NCI-H345 treated with DMSO at 0.1 percent for 48 hours (cell line): ENCODE data around the gene OR8I2.
"Not testable (repeated sequence)": the region's sequence is repeated elsewhere in the genome, so short reads cannot be mapped to it uniquely, and the experiment has no call there.

Experiments used
- DNase-seq: peaks from one replicate; lab custom pipeline; 2025; ENCODE audit not compliant: unreplicated experiment; lab: John Stamatoyannopoulos, UW

Gene OR8I2

GRCh38 chr11:56093008-56093407 lies at the start of gene OR8I2:
Gene OR8I2 (plus strand): TSS chr11:56093308. CDS start chr11:56093308, 0 bp downstream.
- no peak for DNase-seq

DNA sequence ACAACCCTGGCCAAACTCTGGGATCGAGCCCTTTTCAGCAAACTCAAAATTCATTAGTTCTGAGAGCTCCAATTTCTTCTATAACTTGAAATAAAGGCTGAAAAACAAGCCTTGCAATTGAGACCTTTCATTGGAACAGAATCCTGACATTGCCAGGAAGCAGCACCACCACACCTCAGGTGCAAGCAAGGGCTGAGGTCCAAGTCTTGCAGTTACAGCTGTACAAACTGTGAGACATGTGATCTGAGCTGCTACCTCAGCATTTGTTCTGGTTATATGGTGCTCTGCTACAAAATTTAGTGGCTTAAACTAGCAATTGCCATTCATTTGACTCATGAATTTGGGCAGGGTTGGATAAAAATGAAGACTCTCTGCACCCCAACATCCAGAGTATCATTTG lies 47.6 kb upstream of the OR8I2 start:
- no peak for DNase-seq

GRCh38 chr11:56048480-56048879 lies 44.6 kb upstream of the OR8I2 start:
- DNase-seq = no peak

DNA sequence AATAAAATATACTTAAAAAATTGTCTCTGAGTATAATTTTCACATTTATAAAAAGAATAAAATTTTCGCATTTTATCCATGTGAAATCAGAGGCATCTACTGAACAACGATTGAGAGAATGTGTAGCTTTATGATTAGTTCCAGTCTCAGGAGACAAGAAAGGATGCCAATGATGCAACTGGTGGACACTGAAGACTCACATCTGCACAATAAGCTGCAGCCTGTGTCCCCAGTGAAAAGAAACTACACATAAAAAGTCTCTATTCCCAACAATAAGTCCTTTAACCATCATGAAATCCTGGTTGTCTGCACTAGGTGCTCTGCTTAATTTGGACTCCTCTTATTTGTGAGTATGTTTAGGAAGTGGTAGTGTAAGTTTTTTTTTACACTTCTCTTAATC lies 43.6 kb upstream of the OR8I2 start:
- no peak for DNase-seq

DNA sequence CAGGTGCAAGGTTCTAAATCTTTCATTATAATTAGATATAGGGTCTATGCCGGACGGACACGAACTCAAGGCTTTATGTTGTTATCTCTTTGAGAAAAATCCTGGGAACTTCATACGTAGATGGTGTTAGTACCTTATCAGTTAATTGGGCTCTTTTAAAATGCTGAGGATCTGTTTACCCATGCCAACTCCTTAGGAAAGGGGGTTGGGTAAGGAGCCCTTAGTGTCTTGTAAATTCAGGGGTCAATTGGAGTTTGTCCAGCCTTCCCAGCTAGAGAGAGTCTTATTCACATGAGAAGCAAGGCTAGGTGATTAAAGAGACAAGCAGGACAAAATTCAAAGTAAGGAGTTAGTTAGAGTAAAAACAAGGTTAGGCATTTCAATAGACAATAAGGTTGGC lies 36.7 kb upstream of the OR8I2 start:
- not testable (repeated sequence) for DNase-seq

GRCh38 chr11:56057661-56058237 lies 35.4 kb upstream of the OR8I2 start:
- DNase-seq = not testable (repeated sequence)

DNA sequence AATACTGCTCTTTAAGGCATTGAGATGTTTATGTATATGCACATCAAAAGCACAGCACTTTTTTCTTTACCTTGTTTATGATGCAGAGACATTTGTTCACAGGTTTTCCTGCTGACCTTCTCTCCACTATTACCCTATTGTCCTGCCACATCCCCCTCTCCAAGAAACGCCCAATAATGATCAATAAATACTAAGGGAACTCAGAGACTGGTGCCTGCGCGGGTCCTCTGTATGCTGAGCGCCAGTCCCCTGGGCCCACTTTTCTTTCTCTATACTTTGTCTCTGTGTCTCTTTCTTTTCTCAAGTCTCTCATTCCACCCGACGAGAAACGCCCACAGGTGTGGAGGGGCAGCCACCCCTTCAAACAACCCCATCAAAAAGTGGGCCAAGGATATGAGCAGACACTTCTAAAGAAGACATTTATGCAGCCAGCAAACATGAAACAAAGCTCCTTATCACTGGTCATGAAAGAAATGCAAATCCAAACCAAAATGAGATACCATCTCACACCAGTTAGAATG lies 34.8 kb upstream of the OR8I2 start:
- not testable (repeated sequence) for DNase-seq

- no peak for DNase-seq
These were observed 26.1 kb upstream of the OR8I2 start for GRCh38 chr11:56066980-56067379.

DNA sequence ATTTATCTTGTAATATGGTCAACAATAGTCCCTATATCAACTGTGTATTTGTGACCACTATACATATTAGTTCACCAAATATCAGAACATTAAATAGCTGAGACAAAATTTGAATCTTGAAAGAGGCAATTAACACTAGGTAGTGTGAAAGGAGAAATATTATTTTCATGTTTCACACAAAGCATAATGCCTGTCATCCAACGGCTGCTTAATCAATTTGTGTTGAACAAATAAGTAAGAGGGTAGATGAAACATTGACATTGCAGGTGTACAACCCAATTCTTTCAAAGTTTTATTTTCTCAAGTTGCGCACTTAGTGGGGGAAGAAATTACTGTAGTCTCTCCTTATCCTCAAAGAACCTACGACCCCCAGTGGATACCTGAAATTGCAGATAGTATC lies 3.4 kb upstream of the OR8I2 start:
- no peak for DNase-seq

- no peak for DNase-seq
These were observed 10.2 kb downstream of the OR8I2 start, which contains the start of gene OR8H2 for GRCh38 chr11:56103210-56103737. Gene OR8H2 (plus strand): TSS chr11:56103687. CDS start chr11:56105043, 1,356 bp downstream.

GRCh38 chr11:56122073-56122472 lies 29.0 kb downstream of the OR8I2 start, which contains the start of gene OR8H3:
Gene OR8H3 (plus strand): TSS chr11:56122373. CDS start chr11:56122373, 0 bp downstream.
- DNase-seq = no peak

DNA sequence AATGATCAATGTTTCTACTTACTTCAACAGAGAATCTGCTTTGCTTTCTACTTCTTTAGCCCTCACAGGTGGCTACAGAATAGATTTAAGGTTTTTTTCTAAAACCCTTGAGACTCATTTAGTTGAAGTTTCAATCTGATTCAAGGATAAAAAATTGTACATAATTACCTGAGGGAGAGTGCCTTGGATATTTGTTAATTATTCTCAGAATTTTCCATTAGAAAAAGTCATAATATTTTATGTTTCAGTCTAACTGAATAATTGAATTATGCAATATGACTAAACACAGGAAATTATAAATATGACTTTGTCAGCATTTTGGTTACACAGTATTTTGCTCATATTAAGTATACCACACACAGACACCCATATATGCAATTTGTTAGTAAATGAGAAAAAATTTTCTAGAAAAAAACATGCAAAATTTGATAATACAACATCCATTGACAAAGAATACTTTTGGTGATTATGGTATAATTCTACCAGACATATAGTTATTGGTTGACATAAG lies 47.1 kb downstream of the OR8I2 start, which contains the start of gene OR8J3:
Gene OR8J3, minus strand, starts transcription at position 51 of the 511 bp plus-strand sequence. CDS start 2,483 bp downstream, outside the sequence.
- no peak for DNase-seq

DNA sequence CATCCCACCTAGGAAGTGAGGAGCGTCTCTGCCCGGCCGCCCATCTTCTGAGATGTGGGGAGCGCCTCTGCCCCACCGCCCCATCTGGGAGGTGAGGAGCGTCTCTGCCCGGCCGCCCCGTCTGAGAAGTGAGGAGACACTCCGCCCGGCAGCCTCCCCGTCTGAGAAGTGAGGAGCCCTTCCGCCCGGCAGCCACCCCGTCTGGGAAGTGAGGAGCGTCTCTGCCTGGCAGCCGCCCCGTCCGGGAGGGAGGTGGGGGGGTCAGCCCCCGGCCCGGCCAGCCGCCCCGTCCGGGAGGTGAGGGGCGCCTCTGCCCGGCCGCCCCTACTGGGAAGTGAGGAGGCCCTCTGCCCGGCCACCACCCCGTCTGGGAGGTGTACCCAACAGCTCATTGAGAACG lies 50.6 kb downstream of the OR8I2 start:
- not testable (repeated sequence) for DNase-seq
